NCI-H748 (cell line): ENCODE measurements around the gene ARRB1.

Experiments used
- DNase-seq: peaks from one replicate; lab custom pipeline; 2025; ENCODE audit not compliant: unreplicated experiment; lab: John Stamatoyannopoulos, UW

The ARRB1 gene

DNA sequence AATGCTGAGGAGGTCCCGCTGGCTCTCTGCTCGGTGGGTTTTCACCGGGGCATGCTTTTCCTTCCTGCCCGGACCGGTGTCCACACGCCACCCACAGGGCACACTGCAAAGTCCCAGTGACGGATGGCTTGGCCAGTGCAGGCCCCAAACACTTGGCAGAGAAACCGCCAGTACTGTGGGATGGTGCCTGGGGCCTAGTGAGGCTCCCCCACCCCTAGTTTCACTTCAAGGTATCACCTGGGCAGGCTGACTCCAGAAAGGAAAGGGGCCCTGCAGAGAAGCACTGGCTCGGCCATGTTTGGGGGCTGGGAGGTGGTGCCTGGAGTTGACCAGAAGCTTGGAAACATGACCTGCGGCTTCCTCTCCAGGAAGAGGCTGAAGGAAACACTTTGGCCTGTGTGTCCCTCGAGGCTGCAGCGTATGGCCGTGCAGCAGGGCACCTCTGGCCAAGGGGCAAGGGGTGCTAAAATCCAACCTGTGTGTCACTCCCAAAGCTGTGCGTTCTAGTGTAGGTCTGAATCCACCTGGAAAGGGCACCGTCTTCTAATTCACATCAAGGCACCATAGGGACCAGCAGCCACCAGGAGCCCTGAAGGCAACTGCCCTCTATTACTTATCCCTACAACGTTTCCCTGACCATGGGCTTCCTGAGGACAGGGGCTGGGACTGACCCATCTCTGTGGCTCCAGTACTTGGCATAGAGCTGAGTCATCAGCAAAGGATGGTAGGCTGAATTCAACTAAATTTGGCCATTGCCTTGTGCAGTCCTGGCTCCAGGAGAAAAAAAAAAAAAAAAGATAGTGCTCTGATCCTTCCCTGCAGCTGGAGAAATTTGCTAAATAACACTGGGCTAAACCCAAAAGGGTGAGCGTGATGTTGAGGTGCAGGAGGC, 88.3 kb downstream of the ARRB1 start:
- no peak for DNase-seq

DNA sequence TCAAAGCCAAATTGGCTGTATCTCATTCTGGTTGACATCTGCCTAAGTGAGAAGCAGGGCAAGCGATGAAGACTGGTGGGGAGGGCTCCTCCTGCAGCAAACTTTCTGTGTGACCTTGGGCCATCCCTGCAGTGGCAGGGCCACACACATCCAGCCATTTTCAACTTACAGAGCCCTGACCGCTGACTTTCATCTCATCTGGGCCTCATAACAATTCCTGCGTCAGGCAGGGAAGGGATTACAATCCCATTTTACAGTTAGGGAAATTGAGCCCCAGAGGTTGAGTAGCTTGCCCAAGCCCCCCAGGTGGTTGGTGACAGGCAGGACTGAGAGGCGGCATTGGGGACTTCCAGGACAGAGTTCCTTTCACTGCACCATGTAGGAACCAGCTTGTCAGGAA, 89.0 kb downstream of the ARRB1 start:
- no peak for DNase-seq

DNA sequence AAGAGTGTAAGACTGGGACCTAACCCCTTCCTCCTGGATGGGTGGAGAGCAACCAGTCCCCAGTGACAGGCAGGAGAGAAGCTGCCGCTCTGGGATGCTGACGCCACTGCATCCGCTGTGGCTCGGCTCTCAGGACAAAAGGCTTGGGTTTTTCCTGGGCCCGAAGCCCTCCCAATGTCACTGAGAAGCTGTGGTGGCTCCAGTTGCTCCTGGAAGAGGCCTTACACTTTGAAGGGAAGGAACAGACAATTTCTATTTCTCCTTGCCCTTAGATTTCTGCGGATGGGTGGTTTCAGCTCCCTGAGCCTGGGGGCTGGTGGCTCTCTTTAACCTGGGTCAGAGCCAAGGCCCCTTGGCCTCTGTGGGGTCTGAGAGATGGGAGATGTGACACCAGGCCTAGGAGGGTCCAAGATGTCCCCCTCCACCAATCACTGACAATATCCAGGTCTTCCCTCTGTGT, 89.5 kb downstream of the ARRB1 start:
- DNase-seq, result no peak

GRCh38 chr11:75260396-75261170, 90.9 kb downstream of the ARRB1 start:
- no peak for DNase-seq

DNA sequence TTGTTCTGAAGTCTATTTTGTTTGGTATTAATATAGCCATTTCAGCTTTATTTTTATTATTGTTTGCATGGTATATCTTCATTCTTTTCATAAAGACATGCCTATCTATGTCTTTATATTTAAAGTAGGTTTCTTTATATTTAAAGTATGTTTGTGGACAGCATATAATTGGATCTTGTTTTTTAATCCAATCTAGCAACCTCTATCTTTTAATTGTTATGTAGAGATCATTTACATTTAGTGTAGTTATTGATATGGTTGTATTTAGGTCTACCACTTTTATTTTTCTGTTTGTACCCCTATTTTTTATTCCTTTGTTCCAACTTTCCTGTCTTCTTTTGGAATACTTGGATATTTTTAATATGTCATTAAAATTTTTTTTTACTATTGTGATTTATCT, 97.1 kb downstream of the ARRB1 start:
- no peak for DNase-seq

- DNase-seq, result no peak
Measured at GRCh38 chr11:75249704-75250103, 101.8 kb downstream of the ARRB1 start.

DNA sequence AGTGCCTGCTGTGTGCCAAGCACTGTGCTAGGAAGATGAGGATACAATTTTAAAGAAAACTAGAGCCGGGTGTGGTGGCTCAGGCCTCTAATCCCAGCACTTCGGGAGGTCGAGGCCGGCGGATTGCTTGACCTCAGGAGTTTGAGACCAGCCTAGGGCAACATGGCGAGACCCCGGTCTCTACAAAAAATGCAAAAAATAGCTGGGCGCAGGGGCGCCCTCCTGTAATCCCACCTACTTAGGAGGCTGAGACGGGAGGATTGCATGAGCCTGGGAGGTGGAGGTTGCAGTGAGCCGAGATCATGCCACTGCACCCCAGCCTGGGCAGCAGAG, 102.6 kb downstream of the ARRB1 start:
- DNase-seq, result no peak

GRCh38 chr11:75246671-75247350, 104.7 kb downstream of the ARRB1 start:
- DNase-seq, result no peak

- no peak for DNase-seq
Measured at GRCh38 chr11:75246006-75246670, 105.3 kb downstream of the ARRB1 start.

DNA sequence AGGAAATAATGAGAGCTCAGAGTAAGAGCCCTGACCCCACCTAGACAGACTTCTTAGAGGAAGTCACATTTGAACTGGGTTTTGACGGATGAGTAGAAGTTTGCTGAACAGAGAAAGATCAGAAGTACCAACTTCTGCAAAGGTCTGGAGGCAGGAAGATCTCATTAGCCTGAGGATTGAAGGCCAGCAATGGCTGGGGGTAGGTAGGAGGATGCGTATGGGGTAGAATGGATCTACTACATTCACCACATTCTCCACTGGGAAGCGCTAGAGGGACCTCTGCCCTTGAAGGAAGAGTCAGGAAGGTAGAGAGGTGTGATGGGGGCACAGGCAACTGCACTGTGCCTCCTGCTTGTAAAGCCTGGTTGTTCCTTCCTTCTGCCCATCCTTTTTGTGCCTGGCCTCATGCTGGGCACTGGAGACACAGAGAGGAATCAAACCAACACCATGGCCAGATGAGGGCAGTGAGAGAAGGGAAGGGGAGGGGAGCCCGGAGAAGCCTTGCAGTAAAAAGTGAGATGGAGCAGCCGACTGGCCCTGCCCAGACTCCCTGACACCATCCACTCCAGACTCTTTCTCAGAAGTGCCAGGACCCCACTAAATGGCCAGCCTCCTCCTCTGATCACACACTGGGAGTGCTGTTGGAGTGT, 106.0 kb downstream of the ARRB1 start:
- peak; percentile 9 for DNase-seq

DNA sequence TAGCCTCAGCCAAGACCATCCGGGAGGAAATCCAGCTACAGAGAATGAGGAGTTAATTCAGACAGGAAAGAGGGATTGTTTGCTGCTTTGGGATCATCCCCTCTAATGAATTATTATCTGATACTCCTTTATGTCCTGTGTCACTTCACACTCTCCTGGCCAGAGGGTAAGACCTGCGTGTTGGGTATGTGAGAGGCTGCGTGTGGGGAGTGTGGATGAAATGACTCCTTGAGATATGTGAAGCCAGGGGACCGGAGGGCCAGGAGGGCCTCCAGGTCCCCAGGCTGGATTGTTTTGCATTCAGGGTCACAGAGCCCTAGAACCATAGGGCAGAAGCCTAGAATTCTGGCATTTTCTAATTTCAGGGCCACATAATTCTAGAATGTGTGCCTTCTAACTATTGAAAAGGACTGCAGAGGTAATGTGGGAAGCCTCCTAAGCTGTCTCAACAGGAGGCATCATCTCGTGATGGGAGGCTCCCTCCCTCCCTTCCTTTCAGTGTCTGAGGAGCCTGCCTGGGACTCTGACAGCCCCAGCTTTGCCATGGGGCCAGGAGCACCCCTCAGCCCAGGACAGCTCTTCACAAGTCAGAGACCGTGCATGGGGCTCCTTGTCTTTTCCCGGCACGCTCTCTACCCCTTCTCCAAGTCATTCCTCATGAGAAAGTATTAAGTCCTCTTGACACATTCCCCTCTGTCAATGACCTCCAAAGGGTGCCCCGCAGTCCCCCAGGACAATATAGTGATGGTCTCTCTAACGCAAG, 107.2 kb downstream of the ARRB1 start:
- no peak for DNase-seq

- DNase-seq, result no peak
Measured at GRCh38 chr11:75242722-75243600, 108.5 kb downstream of the ARRB1 start.

GRCh38 chr11:75241906-75242644, 109.4 kb downstream of the ARRB1 start:
- DNase-seq, result no peak

DNA sequence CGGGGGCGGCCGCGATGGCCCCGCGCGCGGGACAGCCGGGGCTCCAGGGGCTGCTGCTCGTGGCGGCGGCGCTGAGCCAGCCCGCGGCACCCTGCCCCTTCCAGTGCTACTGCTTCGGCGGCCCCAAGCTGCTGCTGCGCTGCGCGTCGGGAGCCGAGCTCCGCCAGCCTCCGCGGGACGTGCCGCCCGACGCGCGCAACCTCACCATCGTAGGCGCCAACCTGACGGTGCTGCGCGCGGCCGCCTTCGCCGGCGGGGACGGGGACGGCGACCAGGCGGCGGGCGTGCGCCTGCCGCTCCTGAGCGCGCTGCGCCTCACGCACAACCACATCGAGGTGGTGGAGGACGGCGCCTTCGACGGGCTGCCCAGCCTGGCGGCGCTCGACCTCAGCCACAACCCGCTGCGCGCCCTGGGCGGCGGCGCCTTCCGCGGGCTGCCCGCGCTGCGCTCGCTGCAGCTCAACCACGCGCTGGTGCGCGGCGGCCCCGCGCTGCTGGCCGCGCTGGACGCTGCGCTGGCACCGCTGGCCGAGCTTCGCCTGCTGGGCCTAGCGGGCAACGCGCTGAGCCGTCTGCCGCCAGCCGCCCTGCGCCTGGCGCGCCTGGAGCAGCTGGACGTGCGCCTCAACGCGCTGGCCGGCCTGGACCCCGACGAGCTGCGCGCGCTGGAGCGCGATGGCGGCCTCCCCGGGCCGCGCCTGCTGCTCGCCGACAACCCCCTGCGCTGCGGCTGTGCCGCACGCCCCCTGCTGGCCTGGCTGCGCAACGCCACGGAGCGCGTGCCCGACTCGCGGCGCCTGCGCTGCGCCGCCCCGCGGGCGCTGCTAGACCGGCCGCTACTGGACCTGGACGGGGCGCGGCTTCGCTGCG, 110.2 kb downstream of the ARRB1 start:
- peak; percentile 88 for DNase-seq

- DNase-seq, result peak; percentile 54
Measured at GRCh38 chr11:75240311-75241035, 111.0 kb downstream of the ARRB1 start, which contains the start of gene TPBGL. TSS of gene TPBGL (plus strand) at chr11:75240774. CDS start at chr11:75241050, 276 bp downstream.

- DNase-seq, result no peak
Measured at GRCh38 chr11:75239531-75240290, 111.8 kb downstream of the ARRB1 start.
